HK-2 (cell line): ENCODE measurements around the gene MKLN1.
"Not testable (repeated sequence)": the region's sequence is repeated elsewhere in the genome, so short reads cannot be mapped to it uniquely, and the experiment has no call there.

Experiments used
- DNase-seq: peaks from one replicate; pipeline ENCODE4 v3.0.0-alpha.2; 2018; ENCODE audit not compliant: unreplicated experiment

The MKLN1 gene

GRCh38 chr7:131501422-131501821 is 173.7 kb downstream of the MKLN1 start:
- DNase-seq, result peak; percentile 30

GRCh38 chr7:131501930-131502685 is 174.4 kb downstream of the MKLN1 start:
- no peak for DNase-seq

GRCh38 chr7:131502810-131503508 is 175.3 kb downstream of the MKLN1 start:
- DNase-seq, result no peak

- DNase-seq, result no peak
Measured at GRCh38 chr7:131503639-131504038, 176.0 kb downstream of the MKLN1 start.

GRCh38 chr7:131504157-131504899 is 176.7 kb downstream of the MKLN1 start:
- DNase-seq, result no peak

- not testable (repeated sequence) for DNase-seq
Measured at GRCh38 chr7:131505037-131505620, 177.5 kb downstream of the MKLN1 start.

- no peak for DNase-seq
Measured at GRCh38 chr7:131505636-131506557, 178.2 kb downstream of the MKLN1 start.

- no peak for DNase-seq
Measured at GRCh38 chr7:131506597-131506996, 178.9 kb downstream of the MKLN1 start.

GRCh38 chr7:131507592-131508331 is 180.1 kb downstream of the MKLN1 start:
- peak; percentile 79 for DNase-seq

- no peak for DNase-seq
Measured at GRCh38 chr7:131508754-131509486, 181.2 kb downstream of the MKLN1 start.

GRCh38 chr7:131509781-131510180 is 182.1 kb downstream of the MKLN1 start:
- no peak for DNase-seq

- no peak for DNase-seq
Measured at GRCh38 chr7:131511071-131511470, 183.4 kb downstream of the MKLN1 start.

GRCh38 chr7:131511774-131512535 is 184.3 kb downstream of the MKLN1 start:
- no peak for DNase-seq

- peak; percentile 87 for DNase-seq
Measured at GRCh38 chr7:131513245-131514061, 185.8 kb downstream of the MKLN1 start.

- DNase-seq, result not testable (repeated sequence)
Measured at GRCh38 chr7:131515471-131515870, 187.8 kb downstream of the MKLN1 start.

GRCh38 chr7:131517218-131517923 is 189.7 kb downstream of the MKLN1 start:
- no peak for DNase-seq

GRCh38 chr7:131518626-131519025 is 190.9 kb downstream of the MKLN1 start:
- DNase-seq, result no peak
